MM.1S (cell line): ENCODE measurements around the gene ACOX3.

ENCODE experiments used
- DNase-seq: peaks from one replicate; pipeline ENCODE4 v3.0.0-alpha.2; 2015
- H2AFZ ChIP-seq: fragments of 300-600 bp; sonication (generic); 2 replicates; pipeline ENCODE4 v1.6.0; 2016; ENCODE audit warnings: antibody characterized with exemption, low read length
- H3F3A ChIP-seq: fragments of 300-600 bp; sonication (generic); 2 replicates; pipeline ENCODE4 v1.6.1; 2016; ENCODE audit warnings: mild to moderate bottlenecking, antibody characterized with exemption, low read length, moderate library complexity, mixed read lengths; ENCODE audit not compliant: insufficient read depth
- H3K27ac ChIP-seq: fragments of 300-600 bp; sonication (generic); 2 replicates; pipeline ENCODE4 v1.5.1; 2016; ENCODE audit warnings: mild to moderate bottlenecking, low read length
- H3K27me3 ChIP-seq: fragments of 300-600 bp; sonication (generic); replicated peaks from 2 replicates; pipeline ENCODE4 v1.6.0; 2016; ENCODE audit warnings: low read length; ENCODE audit not compliant: insufficient read depth
- H3K36me3 ChIP-seq: fragments of 300-600 bp; sonication (generic); replicated peaks from 2 replicates; pipeline ENCODE4 v1.6.1; 2016; ENCODE audit warnings: mild to moderate bottlenecking, low read length, mixed read lengths; ENCODE audit not compliant: insufficient read depth
- H3K4me1 ChIP-seq: fragments of 300-600 bp; sonication (generic); 2 replicates; pipeline ENCODE4 v1.6.1; 2016; ENCODE audit warnings: low read length, mixed read lengths
- H3K4me2 ChIP-seq: fragments of 300-600 bp; sonication (generic); 2 replicates; pipeline ENCODE4 v1.6.0; 2016; ENCODE audit warnings: low read depth, low read length
- H3K4me3 ChIP-seq: fragments of 300-600 bp; sonication (generic); 2 replicates; pipeline ENCODE4 v1.5.1; 2016; ENCODE audit warnings: low read length, mixed read lengths
- H3K79me2 ChIP-seq: fragments of 300-600 bp; sonication (generic); 2 replicates; pipeline ENCODE4 v1.6.1; 2016; ENCODE audit warnings: mixed run types, low read length, mixed read lengths
- H3K9ac ChIP-seq: fragments of 300-600 bp; sonication (generic); 2 replicates; pipeline ENCODE4 v1.6.1; 2016; ENCODE audit warnings: low read length, mixed read lengths
- H3K9me2 ChIP-seq: fragments of 300-600 bp; sonication (generic); replicated peaks from 2 replicates; pipeline ENCODE4 v1.6.1; 2016; ENCODE audit warnings: mild to moderate bottlenecking, low read length, mixed read lengths; ENCODE audit not compliant: insufficient read depth
- H3K9me3 ChIP-seq: fragments of 300-600 bp; sonication (generic); replicated peaks from 2 replicates; pipeline ENCODE4 v1.6.1; 2016; ENCODE audit warnings: mild to moderate bottlenecking, low read length, mixed read lengths; ENCODE audit not compliant: insufficient read depth
- H4K20me1 ChIP-seq: fragments of 300-600 bp; sonication (generic); 2 replicates; pipeline ENCODE4 v1.6.1; 2016; ENCODE audit warnings: mild to moderate bottlenecking, low read length, moderate library complexity, mixed read lengths; ENCODE audit not compliant: insufficient read depth
- CTCF ChIP-seq: fragments of 300-600 bp; sonication (generic); IDR thresholded peaks from 2 replicates; pipeline ENCODE4 v1.5.1; 2016; ENCODE audit warnings: antibody characterized with exemption, low read length, mixed read lengths
- EZH2 ChIP-seq: fragments of 300-600 bp; sonication (generic); optimal IDR thresholded peaks from 2 replicates; pipeline ENCODE3; 2017; ENCODE audit warnings: low read depth, mild to moderate bottlenecking, antibody characterized with exemption, low read length, mixed read lengths
- EZH2phosphoT487 ChIP-seq: fragments of 300-600 bp; sonication (generic); IDR thresholded peaks from 2 replicates; pipeline ENCODE4 v1.6.1; 2018; ENCODE audit warnings: antibody characterized with exemption, low read length

Gene ACOX3

GRCh38 chr4:8329859-8330761 lies 110.4 kb downstream of the ACOX3 start:
- Histone ChIP-seq H3F3A (no peaks in the 10 kb centered on the region), H3K79me2 (no peaks in the 10 kb centered on the region), H3K27ac (no peak overlapping the region), H3K4me1 (no peaks in the 10 kb centered on the region), H3K36me3 (no peaks in the 10 kb centered on the region), H3K4me2 (no peak overlapping the region), H4K20me1 (no peaks in the 10 kb centered on the region), H3K4me3 (no peak overlapping the region), H3K27me3 (peaks cover 94% of the 10 kb centered on the region), H3K9me2 (no peaks in the 10 kb centered on the region), H3K9ac (no peak overlapping the region), H3K9me3 (no peaks in the 10 kb centered on the region), H2AFZ (no peak overlapping the region)
- no peak for DNase-seq
- no peak for TF ChIP-seq EZH2phosphoT487
- no peak for TF ChIP-seq EZH2
- TF ChIP-seq CTCF = no peak

GRCh38 chr4:8329560-8329858 lies 111.0 kb downstream of the ACOX3 start:
- no peaks in the 10 kb centered on the region for H3K4me1 ChIP-seq
- no peak overlapping the region for H3K4me3 ChIP-seq
- H3K27ac ChIP-seq = no peak overlapping the region
- H3F3A ChIP-seq = no peaks in the 10 kb centered on the region
- no peak for DNase-seq
- H3K36me3 ChIP-seq = no peaks in the 10 kb centered on the region
- H2AFZ ChIP-seq = no peak overlapping the region
- no peaks in the 10 kb centered on the region for H3K9me3 ChIP-seq
- TF ChIP-seq EZH2 (no peak), EZH2phosphoT487 (no peak), CTCF (no peak)
- H3K79me2 ChIP-seq = no peaks in the 10 kb centered on the region
- no peaks in the 10 kb centered on the region for H4K20me1 ChIP-seq
- peaks cover 94% of the 10 kb centered on the region for H3K27me3 ChIP-seq
- no peak overlapping the region for H3K4me2 ChIP-seq
- no peak overlapping the region for H3K9ac ChIP-seq
- H3K9me2 ChIP-seq = no peaks in the 10 kb centered on the region

GRCh38 chr4:8328866-8329559 lies 111.5 kb downstream of the ACOX3 start:
- Histone ChIP-seq H3K9ac (no peak overlapping the region), H3K36me3 (no peaks in the 10 kb centered on the region), H4K20me1 (no peaks in the 10 kb centered on the region), H3K79me2 (no peaks in the 10 kb centered on the region), H3K4me3 (no peak overlapping the region), H3K9me2 (no peaks in the 10 kb centered on the region), H3K9me3 (no peaks in the 10 kb centered on the region), H3K27ac (no peak overlapping the region), H3F3A (no peaks in the 10 kb centered on the region), H3K4me2 (no peak overlapping the region), H3K27me3 (peaks cover 95% of the 10 kb centered on the region), H3K4me1 (no peaks in the 10 kb centered on the region), H2AFZ (no peak overlapping the region)
- DNase-seq = no peak
- TF ChIP-seq EZH2phosphoT487 (no peak), CTCF (no peak), EZH2 (no peak)
